ENCODE results near the gene KRT1.

Gene KRT1

DNA sequence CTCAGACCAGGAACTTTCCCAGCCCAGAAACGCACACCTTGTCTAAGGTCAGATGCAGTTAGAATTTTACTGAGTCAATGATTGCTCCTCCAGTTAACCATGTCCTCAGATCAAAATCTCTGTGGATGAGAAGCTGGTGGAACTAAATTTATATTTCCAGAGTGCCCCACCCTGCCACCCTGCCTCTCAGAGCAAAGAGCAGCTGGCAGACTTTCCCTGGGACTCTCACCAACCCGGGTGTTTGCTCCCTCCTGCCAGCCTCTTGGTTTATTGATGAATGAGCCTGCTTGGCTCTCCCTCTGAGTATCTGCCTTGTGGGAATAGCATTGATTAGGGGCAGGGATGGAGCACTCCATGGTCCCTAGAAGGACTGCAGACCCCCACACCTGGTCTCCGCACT, 5.9 kb upstream of the KRT1 start:
- H3K27me3 ChIP-seq (replicated peaks; ENCODE audit: control insufficient read depth, insufficient read depth, low read length), result peaks cover 3% of the 10 kb centered on the region

DNA sequence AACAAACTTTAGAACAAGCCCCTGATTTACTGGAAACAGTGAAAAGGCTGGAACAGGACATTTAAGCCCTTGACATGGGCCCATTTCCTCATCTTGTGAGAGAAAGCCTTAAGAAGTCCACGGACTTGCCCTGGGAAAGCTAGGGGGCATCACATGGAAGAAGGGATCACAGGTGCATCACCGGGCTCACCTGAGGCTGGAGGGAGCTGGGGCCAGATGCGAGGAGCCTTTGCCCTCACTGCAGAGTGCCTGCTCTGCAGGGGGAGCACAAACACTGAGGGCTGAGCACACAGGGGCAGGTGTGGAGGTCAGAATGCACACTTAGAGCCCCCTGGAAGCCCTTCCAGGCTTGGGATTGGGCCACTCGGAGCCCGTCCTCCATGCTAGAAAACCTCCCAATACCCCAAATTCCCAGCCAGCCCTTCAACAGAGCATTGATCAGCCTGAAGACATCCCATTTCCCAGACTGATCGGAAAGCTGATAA, 5.2 kb upstream of the KRT1 start:
- no peak overlapping the region for H3K4me3 ChIP-seq (replicated peaks; ENCODE audit: low read depth, low read length)
- DNase-seq (ENCODE audit: extremely low read depth, insufficient read length), result no peak
- TF ChIP-seq, protein P1, sequence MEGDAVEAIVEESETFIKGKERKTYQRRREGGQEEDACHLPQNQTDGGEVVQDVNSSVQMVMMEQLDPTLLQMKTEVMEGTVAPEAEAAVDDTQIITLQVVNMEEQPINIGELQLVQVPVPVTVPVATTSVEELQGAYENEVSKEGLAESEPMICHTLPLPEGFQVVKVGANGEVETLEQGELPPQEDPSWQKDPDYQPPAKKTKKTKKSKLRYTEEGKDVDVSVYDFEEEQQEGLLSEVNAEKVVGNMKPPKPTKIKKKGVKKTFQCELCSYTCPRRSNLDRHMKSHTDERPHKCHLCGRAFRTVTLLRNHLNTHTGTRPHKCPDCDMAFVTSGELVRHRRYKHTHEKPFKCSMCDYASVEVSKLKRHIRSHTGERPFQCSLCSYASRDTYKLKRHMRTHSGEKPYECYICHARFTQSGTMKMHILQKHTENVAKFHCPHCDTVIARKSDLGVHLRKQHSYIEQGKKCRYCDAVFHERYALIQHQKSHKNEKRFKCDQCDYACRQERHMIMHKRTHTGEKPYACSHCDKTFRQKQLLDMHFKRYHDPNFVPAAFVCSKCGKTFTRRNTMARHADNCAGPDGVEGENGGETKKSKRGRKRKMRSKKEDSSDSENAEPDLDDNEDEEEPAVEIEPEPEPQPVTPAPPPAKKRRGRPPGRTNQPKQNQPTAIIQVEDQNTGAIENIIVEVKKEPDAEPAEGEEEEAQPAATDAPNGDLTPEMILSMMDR (IDR thresholded peaks at IDR 0.05; ENCODE audit: insufficient read depth, low read length, poor library complexity, severe bottlenecking), result no peak
- H3K27me3 ChIP-seq (replicated peaks; ENCODE audit: control insufficient read depth, insufficient read depth, low read length), result peaks cover 3% of the 10 kb centered on the region
- no peaks in the 10 kb centered on the region for H3K36me3 ChIP-seq (ENCODE audit: control insufficient read depth, insufficient read depth, low read length)

More for the DNA sequence above, 5.9 kb upstream of the KRT1 start:
- Histone ChIP-seq H3K4me3 (replicated peaks; ENCODE audit: low read depth, low read length) (no peak overlapping the region), H3K36me3 (ENCODE audit: control insufficient read depth, insufficient read depth, low read length) (no peaks in the 10 kb centered on the region)
- TF ChIP-seq, protein P1 (IDR thresholded peaks at IDR 0.05; ENCODE audit: insufficient read depth, low read length, poor library complexity, severe bottlenecking), result no peak
- DNase-seq (ENCODE audit: extremely low read depth, insufficient read length), result no peak

DNA sequence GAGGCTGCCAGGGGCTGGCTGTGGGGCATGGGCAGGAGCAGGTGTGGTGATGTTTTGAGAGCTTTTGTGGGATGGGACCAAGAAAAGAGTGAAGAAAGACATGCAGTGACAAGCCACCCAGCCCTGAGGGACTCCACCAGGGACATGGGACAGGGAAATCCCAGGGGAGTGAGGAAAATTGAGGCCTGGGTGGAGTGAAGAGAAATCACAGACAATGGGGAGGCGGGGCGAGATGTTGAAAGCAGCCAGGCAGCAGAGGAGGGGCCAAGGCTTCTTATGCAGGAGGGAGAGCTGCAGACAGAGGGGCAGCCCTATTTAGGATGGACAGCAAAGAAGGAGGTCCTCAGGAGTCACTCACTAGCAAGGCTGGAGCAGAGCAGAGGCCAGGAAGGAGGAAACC, 4.2 kb upstream of the KRT1 start:
- TF ChIP-seq, protein P1 (IDR thresholded peaks at IDR 0.05; ENCODE audit: insufficient read depth, low read length, poor library complexity, severe bottlenecking), result no peak
- no peak for DNase-seq (ENCODE audit: extremely low read depth, insufficient read length)
- Histone ChIP-seq H3K36me3 (ENCODE audit: control insufficient read depth, insufficient read depth, low read length) (no peaks in the 10 kb centered on the region), H3K27me3 (replicated peaks; ENCODE audit: control insufficient read depth, insufficient read depth, low read length) (peaks cover 3% of the 10 kb centered on the region), H3K4me3 (replicated peaks; ENCODE audit: low read depth, low read length) (no peak overlapping the region)

DNA sequence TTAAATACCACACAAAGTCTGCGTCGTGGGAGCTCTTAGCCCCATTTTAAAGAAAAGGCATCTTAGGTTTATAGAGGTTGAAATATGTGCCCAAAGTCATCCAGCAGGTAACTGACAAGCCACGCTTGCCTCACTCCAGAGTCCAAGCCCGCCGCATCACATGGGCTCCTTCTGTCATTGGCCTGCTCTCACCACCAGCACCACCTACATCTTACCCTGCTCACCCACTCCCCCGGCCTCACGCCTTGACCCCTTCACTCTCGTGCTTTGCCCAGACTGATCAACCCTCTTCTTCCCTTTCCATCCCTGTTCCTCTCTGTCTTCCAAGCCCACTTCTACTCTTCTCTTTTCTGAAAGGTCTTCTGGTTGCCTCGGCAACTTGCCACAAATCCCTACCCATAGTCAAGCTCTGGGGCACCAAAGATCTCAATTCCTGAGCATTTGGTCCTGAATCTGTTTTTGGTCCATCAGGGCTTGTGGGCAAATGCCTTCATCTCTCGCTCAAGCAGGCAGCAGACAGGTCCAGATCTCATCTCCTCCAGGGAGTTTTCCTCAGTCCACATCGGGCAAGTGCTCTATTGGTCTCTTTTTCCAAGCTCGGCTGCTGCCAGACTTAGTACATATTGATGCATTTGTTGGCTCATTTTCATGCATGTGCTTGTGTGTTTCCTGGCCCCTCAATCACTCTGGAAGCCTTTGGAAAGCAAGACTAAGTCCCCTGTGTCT, 3.5 kb upstream of the KRT1 start:
- no peak overlapping the region for H3K4me3 ChIP-seq (replicated peaks; ENCODE audit: low read depth, low read length)
- peaks cover 3% of the 10 kb centered on the region for H3K27me3 ChIP-seq (replicated peaks; ENCODE audit: control insufficient read depth, insufficient read depth, low read length)
- no peaks in the 10 kb centered on the region for H3K36me3 ChIP-seq (ENCODE audit: control insufficient read depth, insufficient read depth, low read length)
- TF ChIP-seq, protein P1 (IDR thresholded peaks at IDR 0.05; ENCODE audit: insufficient read depth, low read length, poor library complexity, severe bottlenecking), result no peak
- DNase-seq (ENCODE audit: extremely low read depth, insufficient read length), result no peak

DNA sequence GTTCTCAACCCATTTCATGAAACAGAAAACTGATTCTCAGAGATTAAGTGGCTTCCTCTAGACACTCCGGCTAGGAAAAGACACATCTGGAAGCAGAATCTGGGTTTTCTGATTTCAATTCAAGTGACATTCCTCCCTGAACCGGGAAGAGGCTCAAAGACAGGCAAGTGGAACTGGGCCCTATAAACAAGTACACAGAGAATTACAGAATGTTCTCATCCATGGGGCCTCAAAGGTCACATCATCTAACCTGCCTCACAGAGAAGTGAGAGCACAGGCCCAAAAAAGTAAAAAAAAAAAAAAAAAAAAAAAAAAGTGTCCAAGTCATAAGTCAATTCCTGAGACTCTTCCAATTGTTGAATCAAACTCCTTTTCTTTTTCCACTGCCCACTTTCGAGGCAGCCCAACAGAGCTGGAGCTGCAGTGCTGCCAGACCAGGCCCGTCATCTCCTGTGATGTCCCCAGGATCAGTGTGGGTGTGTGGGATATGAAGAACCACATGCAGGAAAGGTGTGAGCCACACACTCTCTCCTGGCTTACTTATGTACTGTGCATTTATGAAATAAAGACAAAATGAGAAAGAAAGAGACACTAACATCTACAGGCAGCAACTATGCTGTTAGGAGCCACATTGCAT, 2.8 kb upstream of the KRT1 start:
- peaks cover 3% of the 10 kb centered on the region for H3K27me3 ChIP-seq (replicated peaks; ENCODE audit: control insufficient read depth, insufficient read depth, low read length)
- TF ChIP-seq, protein P1 (IDR thresholded peaks at IDR 0.05; ENCODE audit: insufficient read depth, low read length, poor library complexity, severe bottlenecking), result no peak
- no peak overlapping the region for H3K4me3 ChIP-seq (replicated peaks; ENCODE audit: low read depth, low read length)
- no peaks in the 10 kb centered on the region for H3K36me3 ChIP-seq (ENCODE audit: control insufficient read depth, insufficient read depth, low read length)
- no peak for DNase-seq (ENCODE audit: extremely low read depth, insufficient read length)
